Gastroesophageal sphincter (tissue), 3 donors: Measurements from ENCODE around the gene CALR3.
"Not testable (repeated sequence)": the region's sequence is repeated elsewhere in the genome, so short reads cannot be mapped to it uniquely, and the experiment has no call there.

Experiments
- EP300 ChIP-seq: sonication (generic); formaldehyde crosslinking; IDR thresholded peaks from one replicate; pipeline ENCODE4 v1.6.1; 2017; ENCODE audit warnings: antibody characterized with exemption, mild to moderate bottlenecking
- POLR2A ChIP-seq, 2 donors: fragments of 450-650 bp; IDR thresholded peaks; one replicate each; pipeline ENCODE4 v1.6.1; 2017; ENCODE audit warnings: antibody characterized with exemption in 2 of 2, mild to moderate bottlenecking in 2 of 2, moderate library complexity in 1 of 2
- POLR2AphosphoS5 ChIP-seq: sonication (generic); formaldehyde crosslinking; IDR thresholded peaks from one replicate; pipeline ENCODE4 v1.6.1; 2017; ENCODE audit warnings: antibody characterized with exemption
- TF ChIP-seq, protein P1 (sequence below), 4 experiments: fragments of 200-600 bp in 2 of 4; fragments of 450-650 bp in 2 of 4; sonication (generic) in 1 of 4; IDR thresholded peaks; one replicate each; pipeline ENCODE4 v1.5.1; 2017 to 2019; ENCODE audit warnings: antibody characterized with exemption in 4 of 4, mild to moderate bottlenecking in 2 of 4, moderate library complexity in 2 of 4

DNA sequence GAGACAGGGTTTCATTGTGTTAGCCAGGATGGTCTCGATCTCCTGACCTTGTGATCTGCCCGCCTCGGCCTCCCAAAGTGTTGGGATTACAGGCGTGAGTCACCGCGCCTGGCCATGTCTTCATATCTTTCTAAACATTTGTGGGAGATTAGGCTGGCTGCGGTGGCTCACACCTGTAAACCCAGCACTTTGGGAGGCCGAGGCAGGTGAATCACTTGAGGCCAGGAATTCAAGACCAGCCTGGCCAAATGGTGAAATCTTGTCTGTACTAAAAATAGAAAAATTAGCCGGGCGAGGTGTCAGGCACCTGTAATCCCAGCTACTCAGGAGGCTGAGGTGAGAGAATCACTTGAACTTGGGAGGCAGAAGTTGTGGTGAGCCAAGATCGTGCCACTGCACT is 10.2 kb upstream of the CALR3 start:
- TF ChIP-seq POLR2AphosphoS5; POLR2A (IDR thresholded peaks at IDR 0.05); EP300: not testable (repeated sequence)
- TF ChIP-seq, protein P1, sequence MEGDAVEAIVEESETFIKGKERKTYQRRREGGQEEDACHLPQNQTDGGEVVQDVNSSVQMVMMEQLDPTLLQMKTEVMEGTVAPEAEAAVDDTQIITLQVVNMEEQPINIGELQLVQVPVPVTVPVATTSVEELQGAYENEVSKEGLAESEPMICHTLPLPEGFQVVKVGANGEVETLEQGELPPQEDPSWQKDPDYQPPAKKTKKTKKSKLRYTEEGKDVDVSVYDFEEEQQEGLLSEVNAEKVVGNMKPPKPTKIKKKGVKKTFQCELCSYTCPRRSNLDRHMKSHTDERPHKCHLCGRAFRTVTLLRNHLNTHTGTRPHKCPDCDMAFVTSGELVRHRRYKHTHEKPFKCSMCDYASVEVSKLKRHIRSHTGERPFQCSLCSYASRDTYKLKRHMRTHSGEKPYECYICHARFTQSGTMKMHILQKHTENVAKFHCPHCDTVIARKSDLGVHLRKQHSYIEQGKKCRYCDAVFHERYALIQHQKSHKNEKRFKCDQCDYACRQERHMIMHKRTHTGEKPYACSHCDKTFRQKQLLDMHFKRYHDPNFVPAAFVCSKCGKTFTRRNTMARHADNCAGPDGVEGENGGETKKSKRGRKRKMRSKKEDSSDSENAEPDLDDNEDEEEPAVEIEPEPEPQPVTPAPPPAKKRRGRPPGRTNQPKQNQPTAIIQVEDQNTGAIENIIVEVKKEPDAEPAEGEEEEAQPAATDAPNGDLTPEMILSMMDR (IDR thresholded peaks at IDR 0.05), result not testable (repeated sequence)
